H1 (cell line): ENCODE data around the gene BATF3. TPM values are rescaled to one million over a fixed set of nuclear protein-coding genes. Genes with fewer than 3 reads are reported as not detected.

Experiments
- POLR2AphosphoS5 ChIP-seq: IDR thresholded peaks from 2 replicates; pipeline ENCODE4 v1.6.1; 2011; ENCODE audit warnings: low read depth, low read length
- polyA plus RNA-seq, 7 experiments: library from polyadenylated mRNA; depleted of rRNA in 3 of 7; stranded (reverse) in 5 of 7; unstranded in 2 of 7; fragments of >200 nt in 5 of 7; fragments of 200-250 nt in 2 of 7; gene quantifications; 1 replicate in 5 of 7; 2 replicates in 1 of 7; 4 replicates in 1 of 7; pipeline versions ENCODE4 v1.2.1 to v1.2.3, GENCODE V29; 2011 to 2013; ENCODE audit warnings: missing spikeins in 2 of 7, mixed read lengths in 2 of 7
- total RNA-seq: library from RNA; stranded (reverse); fragmentation: NEBNext Ultra II Directional; extraction: Animal tissue kit (Norgen Biotek cat#: 25700); gene quantifications from 2 replicates; pipeline ENCODE4 v1.2.1, GENCODE V29; 2021

The BATF3 gene
- total and polyA plus RNA-seq, 2 of the 8 experiments (the other 6 are each of a cell fraction or from before 2014, with no cell fraction given) = 6.3 TPM

DNA sequence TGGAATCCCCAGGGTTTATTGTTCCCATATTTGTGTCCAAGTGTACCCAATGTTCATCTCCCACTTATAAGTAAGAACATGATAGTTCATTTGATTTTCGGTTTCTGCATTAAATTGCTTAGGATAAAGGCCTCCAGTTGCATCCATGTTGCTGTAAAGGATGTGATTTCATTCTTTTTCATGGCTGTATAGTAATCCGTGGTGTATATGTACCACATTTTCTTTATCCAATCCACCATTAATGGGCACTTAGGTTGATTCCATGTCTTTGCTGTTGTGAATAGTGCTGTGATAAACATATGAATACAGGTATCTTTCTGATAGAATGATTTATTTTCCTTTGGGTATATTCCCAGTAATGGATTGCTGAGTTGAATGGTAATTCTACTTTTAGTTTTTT lies 20.0 kb upstream of the BATF3 start (continued):
- no peak for TF ChIP-seq POLR2AphosphoS5
- TF ChIP-seq, all 59 proteins: peak for 0
